Left ventricle myocardium inferior (tissue), 1 donor: ENCODE data around the gene TRIO. TPM values are rescaled to one million over a fixed set of nuclear protein-coding genes. Genes with fewer than 3 reads are reported as not detected.
A peak's percentile ranks its signal among the peaks of the same experiment; 100 is the strongest.

Experiments used
- DNase-seq: peaks from one replicate; pipeline ENCODE4 v3.0.0-alpha.2; 2020
- H3K27ac ChIP-seq: fragments of 200-600 bp; replicated peaks from 2 replicates; pipeline ENCODE4 v1.8.0; 2021
- H3K27me3 ChIP-seq: fragments of 200-600 bp; 2 replicates; pipeline ENCODE4 v1.8.0; 2021; ENCODE audit warnings: low read depth
- H3K36me3 ChIP-seq: fragments of 200-600 bp; 2 replicates; pipeline ENCODE4 v1.8.0; 2021
- H3K4me1 ChIP-seq: fragments of 200-600 bp; 2 replicates; pipeline ENCODE4 v1.8.0; 2021
- H3K4me3 ChIP-seq: fragments of 200-600 bp; 2 replicates; pipeline ENCODE4 v1.8.0; 2021; ENCODE audit warnings: mild to moderate bottlenecking, moderate library complexity
- H3K9me3 ChIP-seq: fragments of 200-600 bp; replicated peaks from 2 replicates; pipeline ENCODE4 v1.8.0; 2021
- CTCF ChIP-seq: fragments of 200-600 bp; IDR thresholded peaks from 2 replicates; pipeline ENCODE4 v1.8.0; 2021; ENCODE audit warnings: antibody characterized with exemption, mild to moderate bottlenecking, borderline replicate concordance
- intact Hi-C: fragments of 100-400 bp; cut with micrococcal nuclease; formaldehyde crosslinking; loops from one replicate; pipeline ENCODE4 v1.11.0; 2022
- total RNA-seq: library from RNA; stranded (reverse); fragmentation: NEBNext Ultra II Directional; extraction: Animal tissue kit (Norgen Biotek cat#: 25700); gene quantifications from one replicate; pipeline ENCODE4 v1.2.1, GENCODE V29; 2021
- donor health status: DM: no; HTN: yes; CAD: no; lungs with severe emphysema.

Gene TRIO
- total RNA-seq, 1 donor from 2014 or later = 52.8 TPM

DNA sequence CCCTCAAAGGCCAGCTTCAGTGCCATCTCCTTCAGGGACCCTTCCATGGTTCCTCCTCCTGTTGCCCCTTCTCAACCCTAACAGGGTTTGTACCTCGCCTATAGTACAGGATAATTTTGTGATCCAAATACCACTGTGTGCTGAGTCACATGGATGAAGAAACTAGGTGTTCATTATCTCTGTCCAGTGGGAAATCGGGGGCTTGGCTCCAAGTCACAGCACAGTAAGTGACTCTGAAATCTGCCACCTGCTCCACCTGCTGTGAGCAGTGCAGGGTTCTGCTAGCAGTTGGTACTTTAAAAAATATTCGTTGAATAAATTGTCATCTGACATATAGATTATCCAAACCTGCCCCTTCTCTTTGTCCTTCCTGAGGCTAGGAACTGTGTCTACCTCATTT is 315.3 kb downstream of the TRIO start:
- peaks cover 28% of the 10 kb centered on the region for H3K4me1 ChIP-seq
- intact Hi-C loops = no loop called here
- peaks cover 48% of the 10 kb centered on the region for H3K36me3 ChIP-seq
- DNase-seq = no peak
- no peaks in the 10 kb centered on the region for H3K9me3 ChIP-seq
- no peak overlapping the region for H3K4me3 ChIP-seq
- H3K27me3 ChIP-seq = no peaks in the 10 kb centered on the region
- no peak for TF ChIP-seq CTCF
- H3K27ac ChIP-seq = peak overlapping the region; percentile 38

DNA sequence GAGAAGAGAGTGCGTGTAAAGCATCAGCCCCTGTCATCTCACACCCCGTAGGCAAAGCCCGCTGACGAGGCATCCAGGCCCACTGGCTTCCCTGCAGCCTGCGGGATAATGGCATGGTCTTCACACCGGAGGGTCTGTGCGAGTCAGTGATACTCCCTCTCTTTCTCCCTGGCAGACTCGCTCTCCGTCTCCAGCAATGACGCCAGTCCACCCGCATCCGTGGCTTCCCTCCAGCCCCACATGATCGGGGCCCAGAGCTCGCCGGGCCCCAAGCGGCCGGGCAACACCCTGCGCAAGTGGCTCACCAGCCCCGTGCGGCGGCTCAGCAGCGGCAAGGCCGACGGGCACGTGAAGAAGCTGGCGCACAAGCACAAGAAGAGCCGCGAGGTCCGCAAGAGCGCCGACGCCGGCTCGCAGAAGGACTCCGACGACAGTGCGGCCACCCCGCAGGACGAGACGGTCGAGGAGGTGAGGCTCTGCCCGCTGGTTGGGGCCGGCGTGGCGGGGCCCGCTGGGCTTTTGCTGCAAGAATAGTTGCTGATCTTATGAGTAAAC is 317.8 kb downstream of the TRIO start:
- no peak for DNase-seq
- intact Hi-C loops = no loop called here
- Histone ChIP-seq H3K4me1 (peaks cover 25% of the 10 kb centered on the region), H3K4me3 (no peak overlapping the region), H3K9me3 (no peaks in the 10 kb centered on the region), H3K27me3 (no peaks in the 10 kb centered on the region), H3K27ac (no peak overlapping the region), H3K36me3 (peaks cover 64% of the 10 kb centered on the region)
- TF ChIP-seq CTCF = no peak

GRCh38 chr5:14462681-14463080 is 319.5 kb downstream of the TRIO start:
- DNase-seq = no peak
- no peaks in the 10 kb centered on the region for H3K9me3 ChIP-seq
- H3K4me3 ChIP-seq = no peak overlapping the region
- peaks cover 81% of the 10 kb centered on the region for H3K36me3 ChIP-seq
- H3K27me3 ChIP-seq = no peaks in the 10 kb centered on the region
- peaks cover 20% of the 10 kb centered on the region for H3K4me1 ChIP-seq
- TF ChIP-seq CTCF = no peak
- intact Hi-C loops = no loop called here
- H3K27ac ChIP-seq = no peak overlapping the region

DNA sequence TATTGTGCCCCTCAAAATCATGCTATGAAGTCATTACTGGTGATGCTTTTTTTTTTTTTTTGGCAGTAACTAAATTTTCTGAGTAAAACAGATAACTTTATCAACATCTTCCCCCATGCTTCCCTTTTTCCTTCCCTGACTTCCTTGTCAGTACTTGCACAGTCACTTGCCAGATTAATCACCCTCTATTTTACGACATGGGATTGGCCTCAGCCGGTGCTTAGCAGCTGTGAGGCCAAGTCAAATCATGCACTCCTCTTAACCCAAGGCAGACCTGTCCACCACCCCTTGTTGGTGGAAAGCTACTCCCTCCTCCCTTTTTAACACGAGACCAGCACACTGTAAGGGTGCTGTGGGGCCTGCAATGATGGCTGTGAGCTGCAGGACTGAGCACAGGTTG is 320.5 kb downstream of the TRIO start:
- H3K27ac ChIP-seq = peak overlapping the region; percentile 20
- DNase-seq = no peak
- intact Hi-C loops = no loop called here
- no peaks in the 10 kb centered on the region for H3K27me3 ChIP-seq
- H3K4me1 ChIP-seq = peaks cover 11% of the 10 kb centered on the region
- no peak for TF ChIP-seq CTCF
- peaks cover 89% of the 10 kb centered on the region for H3K36me3 ChIP-seq
- H3K9me3 ChIP-seq = no peaks in the 10 kb centered on the region
- no peak overlapping the region for H3K4me3 ChIP-seq

GRCh38 chr5:14464096-14464495 is 321.0 kb downstream of the TRIO start:
- intact Hi-C loops = no loop called here
- peaks cover 92% of the 10 kb centered on the region for H3K36me3 ChIP-seq

More at GRCh38 chr5:14464096-14464495, 321.0 kb downstream of the TRIO start:
- H3K27me3 ChIP-seq = no peaks in the 10 kb centered on the region
- peak overlapping the region; percentile 20 for H3K27ac ChIP-seq
- no peak for TF ChIP-seq CTCF
- DNase-seq = no peak
- H3K4me1 ChIP-seq = peaks cover 9% of the 10 kb centered on the region
- H3K4me3 ChIP-seq = no peak overlapping the region
- no peaks in the 10 kb centered on the region for H3K9me3 ChIP-seq
